SK-N-SH treated with all-trans-retinoic acid at 6 μM for 48 hours (cell line): ENCODE measurements around the gene AGAP2.

Experiments used
- GLIS3 ChIP-seq: fragments of 250-450 bp; sonication (Bioruptor Pico); IDR thresholded peaks from 2 replicates; pipeline ENCODE4 v1.5.0; 2020; ENCODE audit warnings: mild to moderate bottlenecking, moderate library complexity
- ISL1 ChIP-seq: fragments of 250-450 bp; sonication (Bioruptor Pico); IDR thresholded peaks from 2 replicates; pipeline ENCODE4 v2.1.2; 2022; ENCODE audit warnings: mild to moderate bottlenecking, moderate library complexity
- OSR1 ChIP-seq: fragments of 250-450 bp; sonication (Bioruptor Pico); IDR thresholded peaks from 2 replicates; pipeline ENCODE4 v1.8.0; 2022; ENCODE audit warnings: moderate library complexity, mild to moderate bottlenecking, inconsistent platforms
- TCF4 ChIP-seq: fragments of 250-450 bp; sonication (Bioruptor Pico); IDR thresholded peaks from 2 replicates; pipeline ENCODE4 v1.8.0; 2021; ENCODE audit warnings: mild to moderate bottlenecking, moderate library complexity, borderline replicate concordance
- TF ChIP-seq, protein P1 (sequence below): fragments of 250-450 bp; sonication (Bioruptor Pico); IDR thresholded peaks from 2 replicates; pipeline ENCODE4 v1.8.0; 2020; ENCODE audit warnings: mild to moderate bottlenecking, moderate library complexity, borderline replicate concordance

DNA sequence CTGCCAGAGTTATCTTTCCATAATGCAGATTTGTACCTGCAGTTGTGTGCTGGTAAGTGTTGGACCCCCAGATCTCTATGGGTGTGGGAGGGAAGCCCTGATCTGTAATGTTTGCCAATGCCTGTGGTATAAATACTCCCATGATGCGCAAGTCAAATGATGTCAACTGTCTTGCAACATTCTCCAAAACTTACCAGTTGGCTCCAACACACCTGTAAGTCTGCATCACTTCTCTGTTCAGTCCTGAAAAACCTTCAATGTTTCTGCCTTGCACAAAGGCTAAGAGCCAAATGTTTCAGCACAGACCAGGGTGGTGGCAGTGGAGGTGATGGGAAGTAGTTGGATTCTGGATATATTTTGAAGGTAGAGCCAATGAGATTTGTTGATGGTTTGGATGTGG, 41.5 kb downstream of the AGAP2 start:
- TF ChIP-seq OSR1 (no peak), TCF4 (CRISPR knock-in tag) (no peak), GLIS3 (CRISPR knock-in tag) (no peak), ISL1 (no peak)
- TF ChIP-seq, protein P1, sequence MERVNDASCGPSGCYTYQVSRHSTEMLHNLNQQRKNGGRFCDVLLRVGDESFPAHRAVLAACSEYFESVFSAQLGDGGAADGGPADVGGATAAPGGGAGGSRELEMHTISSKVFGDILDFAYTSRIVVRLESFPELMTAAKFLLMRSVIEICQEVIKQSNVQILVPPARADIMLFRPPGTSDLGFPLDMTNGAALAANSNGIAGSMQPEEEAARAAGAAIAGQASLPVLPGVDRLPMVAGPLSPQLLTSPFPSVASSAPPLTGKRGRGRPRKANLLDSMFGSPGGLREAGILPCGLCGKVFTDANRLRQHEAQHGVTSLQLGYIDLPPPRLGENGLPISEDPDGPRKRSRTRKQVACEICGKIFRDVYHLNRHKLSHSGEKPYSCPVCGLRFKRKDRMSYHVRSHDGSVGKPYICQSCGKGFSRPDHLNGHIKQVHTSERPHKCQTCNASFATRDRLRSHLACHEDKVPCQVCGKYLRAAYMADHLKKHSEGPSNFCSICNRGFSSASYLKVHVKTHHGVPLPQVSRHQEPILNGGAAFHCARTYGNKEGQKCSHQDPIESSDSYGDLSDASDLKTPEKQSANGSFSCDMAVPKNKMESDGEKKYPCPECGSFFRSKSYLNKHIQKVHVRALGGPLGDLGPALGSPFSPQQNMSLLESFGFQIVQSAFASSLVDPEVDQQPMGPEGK (CRISPR knock-in tag) = no peak
